GM10847 (cell line): ENCODE results near the gene PPDPF.

Experiments
- POLR2A ChIP-seq: IDR thresholded peaks from 2 replicates; pipeline ENCODE4 v1.6.1; 2011; ENCODE audit not compliant: insufficient read length; ENCODE audit errors: extremely low read depth

The PPDPF gene

GRCh38 chr20:63522091-63522868 is 1.7 kb downstream of the PPDPF start:
- no peak for TF ChIP-seq POLR2A

GRCh38 chr20:63522981-63523611 is 2.5 kb downstream of the PPDPF start:
- no peak for TF ChIP-seq POLR2A

GRCh38 chr20:63525185-63525584 is 4.6 kb downstream of the PPDPF start:
- no peak for TF ChIP-seq POLR2A

GRCh38 chr20:63525971-63526370 is 5.4 kb downstream of the PPDPF start:
- TF ChIP-seq POLR2A: no peak

GRCh38 chr20:63527184-63527583 is 6.6 kb downstream of the PPDPF start:
- TF ChIP-seq POLR2A: no peak

GRCh38 chr20:63529180-63529860 is 8.8 kb downstream of the PPDPF start:
- TF ChIP-seq POLR2A: no peak

- no peak for TF ChIP-seq POLR2A
Measured at GRCh38 chr20:63529861-63530787, 9.6 kb downstream of the PPDPF start.

GRCh38 chr20:63530788-63531160 is 10.2 kb downstream of the PPDPF start:
- no peak for TF ChIP-seq POLR2A

GRCh38 chr20:63531686-63532448 is 11.3 kb downstream of the PPDPF start:
- no peak for TF ChIP-seq POLR2A

GRCh38 chr20:63532449-63532971 is 11.9 kb downstream of the PPDPF start:
- TF ChIP-seq POLR2A: no peak

- TF ChIP-seq POLR2A: no peak
Measured at GRCh38 chr20:63533388-63533787, 12.8 kb downstream of the PPDPF start.

GRCh38 chr20:63533871-63534393 is 13.4 kb downstream of the PPDPF start:
- TF ChIP-seq POLR2A: no peak

- TF ChIP-seq POLR2A: no peak
Measured at GRCh38 chr20:63534427-63534830, 13.9 kb downstream of the PPDPF start.
